Activated T-helper 2 cell treated with anti-CD3 and anti-CD28 coated beads, Interferon-gamma antibody, Interleukin-2, Interleukin-4, amounts not matched to agents 10 μg/mL and 5 μg/mL and 100 μg/mL, durations not matched to agents 14 hours and 24 hours and 36 hours (primary cell): ENCODE data around the gene RFNG. TPM values are rescaled to one million over a fixed set of nuclear protein-coding genes. Genes with fewer than 3 reads are reported as not detected.

ENCODE experiments used
- DNase-seq: peaks from one replicate; pipeline ENCODE4 v3.0.0; 2021; ENCODE audit warnings: low spot score
- H3K27ac Mint-ChIP-seq: one replicate; pipeline ENCODE4 v1.8.0; 2021; ENCODE audit warnings: mixed read lengths
- H3K27me3 Mint-ChIP-seq: one replicate; pipeline ENCODE4 v1.8.0; 2021; ENCODE audit warnings: low read depth, mixed read lengths
- H3K36me3 Mint-ChIP-seq: one replicate; pipeline ENCODE4 v1.8.0; 2021; ENCODE audit warnings: low read depth, mixed read lengths
- H3K4me1 Mint-ChIP-seq: one replicate; pipeline ENCODE4 v1.8.0; 2021; ENCODE audit warnings: low read depth, mixed read lengths
- H3K4me3 Mint-ChIP-seq: one replicate; pipeline ENCODE4 v1.8.0; 2021; ENCODE audit warnings: low read depth, mild to moderate bottlenecking, moderate library complexity, mixed read lengths
- H3K9me3 Mint-ChIP-seq: one replicate; pipeline ENCODE4 v1.8.0; 2021; ENCODE audit warnings: mixed read lengths
- intact Hi-C: fragments of 100-400 bp; cut with micrococcal nuclease; formaldehyde crosslinking; loops from one replicate; pipeline ENCODE4 v1.15.1; 2023
- total RNA-seq: library from RNA; stranded (reverse); gene quantifications from 2 replicates; pipeline ENCODE4 v1.2.3, GENCODE V29; 2022

RFNG gene
- total RNA-seq, 1 donor from 2014 or later = 21.8 TPM

- Mint-ChIP-seq H3K4me1 (no peaks in the 10 kb centered on the region), H3K4me3 (no peak overlapping the region), H3K27me3 (no peaks in the 10 kb centered on the region), H3K9me3 (no peaks in the 10 kb centered on the region), H3K27ac (no peak overlapping the region), H3K36me3 (peaks cover 34% of the 10 kb centered on the region)
- intact Hi-C loops = no loop called here
- DNase-seq = no peak
Observed at GRCh38 chr17:82086941-82087906, 35.6 kb upstream of the RFNG start.

- Mint-ChIP-seq H3K27me3 (no peaks in the 10 kb centered on the region), H3K36me3 (peaks cover 29% of the 10 kb centered on the region), H3K27ac (no peak overlapping the region), H3K4me3 (no peak overlapping the region), H3K9me3 (no peaks in the 10 kb centered on the region), H3K4me1 (no peaks in the 10 kb centered on the region)
- no peak for DNase-seq
- intact Hi-C loops = no loop called here
Observed at GRCh38 chr17:82085931-82086764, 34.5 kb upstream of the RFNG start.

- intact Hi-C loops = no loop called here
- H3K27me3 Mint-ChIP-seq = no peaks in the 10 kb centered on the region
- H3K4me3 Mint-ChIP-seq = no peak overlapping the region
- no peak for DNase-seq
- peaks cover 27% of the 10 kb centered on the region for H3K36me3 Mint-ChIP-seq
- H3K9me3 Mint-ChIP-seq = no peaks in the 10 kb centered on the region
- H3K27ac Mint-ChIP-seq = no peak overlapping the region
- no peaks in the 10 kb centered on the region for H3K4me1 Mint-ChIP-seq
Observed at GRCh38 chr17:82085031-82085861, 33.6 kb upstream of the RFNG start.

GRCh38 chr17:82084373-82085030 is 32.9 kb upstream of the RFNG start:
- H3K4me1 Mint-ChIP-seq = no peaks in the 10 kb centered on the region
- no peak for DNase-seq
- H3K36me3 Mint-ChIP-seq = peaks cover 34% of the 10 kb centered on the region
- no peaks in the 10 kb centered on the region for H3K27me3 Mint-ChIP-seq
- H3K27ac Mint-ChIP-seq = no peak overlapping the region
- intact Hi-C loops = no loop called here
- no peak overlapping the region for H3K4me3 Mint-ChIP-seq
- no peaks in the 10 kb centered on the region for H3K9me3 Mint-ChIP-seq

- Mint-ChIP-seq H3K9me3 (no peaks in the 10 kb centered on the region), H3K36me3 (peaks cover 38% of the 10 kb centered on the region), H3K4me3 (no peak overlapping the region), H3K4me1 (no peaks in the 10 kb centered on the region), H3K27ac (no peak overlapping the region), H3K27me3 (no peaks in the 10 kb centered on the region)
- DNase-seq = no peak
- intact Hi-C loops = no loop called here
Observed at GRCh38 chr17:82083533-82084359, 32.1 kb upstream of the RFNG start.

- Mint-ChIP-seq H3K36me3 (peaks cover 38% of the 10 kb centered on the region), H3K27ac (no peak overlapping the region), H3K9me3 (no peaks in the 10 kb centered on the region), H3K27me3 (no peaks in the 10 kb centered on the region), H3K4me3 (no peak overlapping the region), H3K4me1 (no peaks in the 10 kb centered on the region)
- no peak for DNase-seq
- intact Hi-C loops = no loop called here
Observed at GRCh38 chr17:82083009-82083408, 31.4 kb upstream of the RFNG start.

- no peak overlapping the region for H3K4me3 Mint-ChIP-seq
- H3K4me1 Mint-ChIP-seq = no peaks in the 10 kb centered on the region
- no peak overlapping the region for H3K27ac Mint-ChIP-seq
- intact Hi-C loops = no loop called here
- no peak for DNase-seq
- no peaks in the 10 kb centered on the region for H3K27me3 Mint-ChIP-seq
- no peaks in the 10 kb centered on the region for H3K9me3 Mint-ChIP-seq
- H3K36me3 Mint-ChIP-seq = peaks cover 40% of the 10 kb centered on the region
Observed at GRCh38 chr17:82082456-82082855, 30.8 kb upstream of the RFNG start.

GRCh38 chr17:82081966-82082365 is 30.4 kb upstream of the RFNG start:
- Mint-ChIP-seq H3K27ac (no peak overlapping the region), H3K36me3 (peaks cover 40% of the 10 kb centered on the region), H3K4me3 (no peak overlapping the region), H3K27me3 (no peaks in the 10 kb centered on the region), H3K9me3 (no peaks in the 10 kb centered on the region), H3K4me1 (no peaks in the 10 kb centered on the region)
- intact Hi-C loops = no loop called here
- no peak for DNase-seq

GRCh38 chr17:82081546-82081945 is 29.9 kb upstream of the RFNG start:
- no peaks in the 10 kb centered on the region for H3K9me3 Mint-ChIP-seq
- H3K27ac Mint-ChIP-seq = no peak overlapping the region
- no peaks in the 10 kb centered on the region for H3K27me3 Mint-ChIP-seq
- H3K36me3 Mint-ChIP-seq = peaks cover 38% of the 10 kb centered on the region
- H3K4me1 Mint-ChIP-seq = no peaks in the 10 kb centered on the region
- no peak overlapping the region for H3K4me3 Mint-ChIP-seq
- intact Hi-C loops = no loop called here
- no peak for DNase-seq

GRCh38 chr17:82080789-82081464 is 29.3 kb upstream of the RFNG start:
- Mint-ChIP-seq H3K27me3 (no peaks in the 10 kb centered on the region), H3K4me1 (no peaks in the 10 kb centered on the region), H3K9me3 (no peaks in the 10 kb centered on the region), H3K4me3 (no peak overlapping the region), H3K36me3 (peaks cover 35% of the 10 kb centered on the region), H3K27ac (no peak overlapping the region)
- intact Hi-C loops = no loop called here
- no peak for DNase-seq

- H3K9me3 Mint-ChIP-seq = no peaks in the 10 kb centered on the region
- no peak for DNase-seq
- no peaks in the 10 kb centered on the region for H3K27me3 Mint-ChIP-seq
- intact Hi-C loops = no loop called here
- H3K4me1 Mint-ChIP-seq = no peaks in the 10 kb centered on the region
- H3K27ac Mint-ChIP-seq = no peak overlapping the region
- H3K4me3 Mint-ChIP-seq = no peak overlapping the region
- H3K36me3 Mint-ChIP-seq = peaks cover 35% of the 10 kb centered on the region
Observed at GRCh38 chr17:82080048-82080788, 28.6 kb upstream of the RFNG start.
